NCI-H460 (cell line): Measurements from ENCODE around the gene FBL. TPM values are rescaled to one million over a fixed set of nuclear protein-coding genes. Genes with fewer than 3 reads are reported as not detected.

Experiments
- DNase-seq: peaks from one replicate; pipeline ENCODE4 v3.0.0-alpha.2; 2016; ENCODE audit warnings: low read depth; ENCODE audit errors: extremely low read depth
- total RNA-seq: library from RNA; depleted of rRNA; stranded (reverse); fragments of >200 nt; shearing (Covaris generic); gene quantifications from 2 replicates; pipeline ENCODE4 v1.2.3, GENCODE V29; 2014

The FBL gene
- total RNA-seq, 1 experiment from 2014 or later = 138 TPM

DNA sequence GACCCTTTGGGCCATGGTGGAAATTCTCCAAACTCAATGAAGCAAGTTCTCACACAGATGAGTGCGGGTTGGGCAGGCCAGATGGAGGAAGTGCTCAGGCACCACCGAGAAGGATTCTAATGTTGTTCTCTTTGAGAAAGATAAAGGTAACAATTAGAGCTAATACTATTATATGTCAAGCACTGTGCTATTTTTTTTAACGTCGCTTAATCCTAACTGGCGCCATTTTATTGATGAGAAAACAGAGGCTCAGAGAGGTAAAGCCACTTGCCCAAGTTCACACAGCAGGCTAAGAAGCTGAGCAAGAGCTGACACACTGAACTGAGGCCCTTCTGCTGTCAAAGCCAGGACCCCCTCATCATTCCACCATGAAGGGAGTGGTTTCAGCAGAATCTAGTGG lies 1.0 kb downstream of the FBL start:
- no peak for DNase-seq

DNA sequence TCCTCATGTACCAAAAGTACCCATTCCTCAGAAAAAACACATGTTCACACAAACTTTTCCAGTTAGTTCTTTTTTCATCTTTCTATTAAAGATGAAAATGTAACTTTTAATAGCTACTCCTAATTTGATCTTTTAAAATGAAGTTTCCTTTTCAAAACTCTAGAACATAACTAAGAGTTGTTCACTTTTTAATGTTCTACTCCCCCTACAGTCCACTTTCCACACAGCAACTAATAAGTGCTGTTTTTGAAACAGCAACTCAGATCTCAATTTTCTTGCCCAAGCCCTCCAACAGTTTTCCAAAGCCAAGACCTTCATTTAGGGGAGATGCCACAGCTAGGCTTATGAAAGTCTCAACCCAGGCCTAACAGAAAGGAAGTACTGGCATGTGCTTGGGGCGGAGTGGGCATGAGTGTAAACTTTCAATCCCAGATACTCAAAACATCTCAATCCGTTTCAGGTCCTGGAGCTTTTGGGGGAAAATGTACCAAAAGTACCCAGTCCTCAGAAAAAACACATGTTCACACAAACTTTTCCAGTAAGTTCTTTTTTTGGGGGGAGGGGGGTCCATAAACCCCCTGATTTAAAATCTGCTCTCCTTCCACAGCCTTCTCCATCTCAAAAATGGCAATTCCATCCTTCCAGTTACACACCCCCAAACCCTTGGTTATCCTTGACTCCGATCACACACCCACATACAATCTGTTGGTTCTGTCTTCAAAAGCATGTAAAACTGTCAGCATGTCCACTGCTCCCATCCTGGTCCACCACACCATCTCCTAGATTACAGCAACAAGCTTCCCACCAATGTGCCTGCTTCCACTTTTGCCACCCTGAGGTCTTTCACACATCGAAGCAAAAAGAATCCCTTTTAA lies 2.0 kb downstream of the FBL start:
- DNase-seq = peak; percentile 35

DNA sequence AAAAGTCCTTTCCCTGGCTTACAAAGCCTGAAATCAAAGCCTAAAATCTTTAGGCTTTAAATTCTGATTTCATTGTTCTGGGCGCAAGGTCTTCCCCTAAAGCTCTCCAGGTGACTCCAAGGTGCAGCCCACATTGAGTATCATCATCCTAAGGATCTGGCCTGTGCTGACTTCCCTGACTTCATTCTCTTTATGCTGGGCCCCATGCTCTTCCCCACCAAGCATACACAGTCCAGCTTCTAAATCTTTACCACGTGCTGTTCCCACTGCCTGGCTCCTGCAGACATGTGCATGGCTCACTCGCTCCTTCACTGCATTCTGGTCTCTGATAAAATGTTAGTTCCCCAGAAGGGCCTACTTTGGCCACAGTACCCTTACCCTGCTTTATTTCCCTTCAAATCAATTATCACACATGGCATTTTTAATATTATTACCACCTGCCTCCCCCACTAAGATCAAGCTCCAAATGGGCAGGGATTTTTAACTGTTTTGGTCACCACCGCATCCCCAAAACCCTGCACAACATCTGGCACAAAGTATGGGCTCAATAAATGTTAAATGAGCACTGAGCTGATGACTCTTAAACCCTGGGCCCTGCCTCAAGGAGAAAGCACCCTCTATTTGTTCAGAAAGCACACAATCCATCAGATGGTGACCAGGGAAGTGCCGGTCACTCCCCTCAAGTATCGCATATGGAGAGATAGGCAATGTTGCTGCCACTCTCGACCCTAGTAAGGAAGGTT lies 3.3 kb downstream of the FBL start:
- no peak for DNase-seq

DNA sequence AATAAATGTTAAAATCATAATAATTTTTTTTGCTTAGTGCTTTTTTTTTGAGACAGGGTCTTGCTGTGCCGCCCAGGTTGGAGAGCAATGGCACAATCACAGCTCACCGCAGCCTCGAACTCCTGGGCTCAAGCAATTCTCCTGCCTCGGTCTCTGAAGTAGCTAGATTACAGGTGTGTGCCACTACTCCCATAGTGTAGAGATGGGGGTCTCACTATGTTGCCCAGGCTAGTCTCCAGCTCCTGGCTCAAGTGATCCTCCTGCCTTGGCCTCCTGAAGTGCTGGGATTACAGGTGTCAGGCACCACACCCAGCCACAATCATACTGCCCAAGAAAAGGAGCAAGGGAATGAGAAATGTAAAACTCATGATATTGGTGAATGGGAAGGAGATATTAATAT lies 5.1 kb downstream of the FBL start:
- no peak for DNase-seq

DNA sequence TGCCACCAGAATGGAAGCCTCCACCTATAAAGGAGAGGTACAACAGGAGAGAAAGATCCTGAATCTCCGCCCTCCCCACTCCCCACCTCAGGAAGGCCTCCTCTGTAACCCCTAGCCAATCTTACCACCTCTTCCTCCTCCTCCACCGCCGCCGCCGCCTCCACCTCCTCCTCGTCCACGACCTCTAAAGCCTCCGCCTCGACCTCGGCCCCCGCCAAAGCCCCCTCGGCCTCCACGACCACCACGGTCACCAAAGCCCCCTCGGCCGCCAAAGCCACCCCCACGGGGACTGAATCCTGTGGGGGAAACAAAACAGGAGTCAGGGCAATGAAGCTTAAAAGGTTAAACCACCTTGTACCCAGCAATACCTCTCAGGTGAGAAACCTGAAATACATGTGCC lies 5.7 kb downstream of the FBL start:
- DNase-seq = no peak

DNA sequence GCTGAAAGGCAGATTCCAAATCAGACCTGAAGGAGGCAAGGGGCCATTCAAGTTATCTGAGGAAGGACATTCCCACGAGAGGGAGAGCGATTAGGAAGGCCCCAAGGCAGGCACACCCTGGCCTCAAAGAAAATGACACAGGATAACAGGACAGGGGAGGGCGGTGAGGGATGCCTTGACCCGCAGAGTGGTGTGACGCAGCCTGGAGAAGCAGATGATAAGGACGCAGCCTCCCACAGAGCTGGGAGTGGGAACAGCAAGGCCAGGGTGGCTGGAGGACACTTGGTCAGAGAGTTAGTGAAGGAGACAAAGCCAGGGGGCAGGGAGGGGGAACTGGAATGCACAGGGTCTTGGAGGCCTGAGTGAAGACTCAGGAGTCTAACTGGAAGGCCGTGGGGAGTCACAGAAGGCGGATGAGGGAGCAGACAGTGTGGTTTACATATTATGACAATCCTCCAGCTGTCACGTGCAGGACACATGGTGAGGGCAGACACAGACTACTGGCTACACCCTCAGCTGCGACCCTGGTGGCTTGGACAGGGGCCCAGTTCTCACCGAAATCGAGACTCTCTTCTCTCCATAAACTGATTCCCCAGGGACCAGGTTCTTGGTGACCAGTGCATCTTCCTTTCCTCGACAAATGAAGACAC lies 6.4 kb downstream of the FBL start:
- no peak for DNase-seq

DNA sequence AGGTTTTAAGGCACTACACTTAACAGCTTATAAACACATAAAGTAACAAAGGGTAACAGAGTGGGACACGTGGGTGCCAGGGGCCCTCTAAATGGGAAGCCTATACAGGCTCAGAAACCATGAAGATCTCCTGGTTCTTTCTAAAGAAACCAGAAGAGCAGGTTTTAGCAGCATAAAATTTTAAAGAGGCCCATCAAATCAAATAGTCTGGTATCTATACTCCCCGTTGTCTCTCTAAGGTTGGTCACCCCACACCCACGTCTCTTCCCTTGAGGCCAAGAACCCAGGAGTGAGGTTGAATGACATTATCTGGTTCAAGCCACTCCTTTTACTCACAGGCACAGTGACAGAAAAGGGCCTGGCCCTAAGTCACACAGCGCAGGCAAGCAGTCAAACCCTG lies 7.6 kb downstream of the FBL start:
- no peak for DNase-seq

DNA sequence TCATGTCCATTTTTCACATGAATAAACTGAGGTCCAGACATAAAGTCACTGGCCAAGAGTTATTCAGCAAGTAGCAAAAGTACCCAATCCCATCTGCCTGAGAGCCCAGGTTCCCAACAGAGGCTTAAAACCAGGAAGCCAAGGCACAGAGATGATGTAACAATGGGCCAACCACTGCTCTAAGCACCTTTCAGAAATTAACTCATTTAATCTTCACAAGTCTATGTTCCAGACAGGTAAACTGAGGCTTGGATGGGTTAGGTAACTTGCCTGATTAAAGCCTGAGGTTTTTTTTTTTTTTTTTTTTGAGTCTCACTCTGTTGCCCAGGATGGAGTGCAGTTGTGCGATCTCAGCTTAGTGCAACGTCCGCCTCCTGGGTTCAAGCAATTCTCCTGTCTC lies 8.2 kb downstream of the FBL start:
- DNase-seq = no peak

DNA sequence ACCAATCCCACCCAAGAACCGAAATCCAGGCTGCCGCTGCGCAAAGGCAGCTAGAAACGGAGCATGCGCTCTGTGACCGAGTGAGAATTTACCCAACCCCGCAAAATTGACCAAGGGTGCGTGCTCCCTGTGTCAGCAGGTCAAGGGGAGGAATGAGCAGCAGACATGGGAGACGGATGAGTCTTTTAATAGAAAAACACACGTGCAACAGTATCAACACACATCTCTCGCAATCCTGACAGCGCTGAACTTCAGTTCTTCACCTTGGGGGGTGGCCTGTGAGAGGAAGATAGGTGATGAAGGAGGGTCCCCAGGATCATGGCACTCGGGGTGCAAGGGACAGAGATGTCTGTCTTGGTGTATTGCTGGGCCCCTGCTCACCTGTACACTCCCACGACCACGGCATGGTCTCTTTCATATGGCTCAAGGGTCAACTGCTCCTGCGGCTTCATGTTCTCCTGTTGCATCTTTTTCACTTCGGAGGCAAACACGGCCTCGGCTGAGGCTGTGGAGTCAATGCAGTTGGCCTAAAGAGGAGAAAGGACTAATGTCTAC lies 11.8 kb downstream of the FBL start:
- no peak for DNase-seq

DNA sequence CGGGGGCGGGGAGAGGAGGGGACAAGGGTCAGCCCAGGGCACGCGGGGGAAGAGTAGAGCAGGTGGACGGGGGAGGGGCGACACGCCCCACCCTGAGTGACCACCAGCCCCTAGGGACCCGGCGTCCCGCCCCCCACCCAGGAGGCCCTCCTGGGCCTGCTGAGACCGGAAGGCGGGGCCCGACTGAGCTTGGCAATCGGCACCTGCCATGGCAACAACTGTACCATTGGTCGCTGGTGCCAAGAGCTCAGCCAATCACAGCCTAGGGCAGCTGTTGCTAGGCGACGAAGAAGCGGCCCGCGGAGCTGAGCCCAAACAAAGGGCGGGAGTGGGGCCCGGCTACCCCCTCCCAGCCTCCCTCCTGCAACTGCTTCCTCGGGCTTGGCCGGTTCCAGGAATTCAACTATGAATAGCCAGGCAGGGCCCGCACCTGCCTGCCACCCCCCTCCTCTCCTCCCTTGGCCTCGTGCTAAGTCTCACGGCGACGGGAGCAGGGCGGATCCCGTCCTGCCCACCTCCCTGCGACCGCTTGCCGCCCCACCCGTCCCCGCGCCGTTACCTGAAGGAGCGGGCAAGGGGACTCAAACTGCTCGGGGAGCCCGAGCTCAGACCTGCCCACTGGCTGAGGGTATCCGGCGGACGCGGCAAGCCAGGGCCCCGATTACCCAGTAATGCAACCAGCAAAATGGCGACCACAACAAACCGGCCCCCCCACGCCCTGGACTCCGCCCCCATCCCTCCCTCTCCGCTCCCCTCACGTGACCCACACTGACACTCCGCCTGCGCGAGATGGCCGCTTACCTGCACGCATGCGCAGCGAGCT lies 12.5 kb downstream of the FBL start, which contains the start of gene DYRK1B:
TSS of gene DYRK1B (minus strand) at position 699 of the 823 bp plus-strand sequence. CDS start 2,295 bp downstream, outside the sequence.
- no peak for DNase-seq

DNA sequence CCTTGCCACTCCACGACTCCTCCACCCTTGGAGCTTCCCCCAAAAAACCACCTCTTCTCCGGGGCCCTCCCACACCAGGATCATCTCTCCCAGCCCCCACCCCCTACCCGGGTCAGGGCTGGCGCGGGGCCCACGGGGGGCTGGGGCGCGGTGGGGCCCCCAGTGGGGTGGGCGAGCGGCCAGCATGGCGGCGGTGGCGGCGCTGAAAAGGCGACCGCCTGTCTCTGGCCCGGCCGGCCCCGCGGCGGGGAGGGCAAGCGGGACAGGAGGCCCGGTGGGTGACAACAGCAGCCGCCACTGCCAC lies 13.1 kb downstream of the FBL start:
- no peak for DNase-seq

DNA sequence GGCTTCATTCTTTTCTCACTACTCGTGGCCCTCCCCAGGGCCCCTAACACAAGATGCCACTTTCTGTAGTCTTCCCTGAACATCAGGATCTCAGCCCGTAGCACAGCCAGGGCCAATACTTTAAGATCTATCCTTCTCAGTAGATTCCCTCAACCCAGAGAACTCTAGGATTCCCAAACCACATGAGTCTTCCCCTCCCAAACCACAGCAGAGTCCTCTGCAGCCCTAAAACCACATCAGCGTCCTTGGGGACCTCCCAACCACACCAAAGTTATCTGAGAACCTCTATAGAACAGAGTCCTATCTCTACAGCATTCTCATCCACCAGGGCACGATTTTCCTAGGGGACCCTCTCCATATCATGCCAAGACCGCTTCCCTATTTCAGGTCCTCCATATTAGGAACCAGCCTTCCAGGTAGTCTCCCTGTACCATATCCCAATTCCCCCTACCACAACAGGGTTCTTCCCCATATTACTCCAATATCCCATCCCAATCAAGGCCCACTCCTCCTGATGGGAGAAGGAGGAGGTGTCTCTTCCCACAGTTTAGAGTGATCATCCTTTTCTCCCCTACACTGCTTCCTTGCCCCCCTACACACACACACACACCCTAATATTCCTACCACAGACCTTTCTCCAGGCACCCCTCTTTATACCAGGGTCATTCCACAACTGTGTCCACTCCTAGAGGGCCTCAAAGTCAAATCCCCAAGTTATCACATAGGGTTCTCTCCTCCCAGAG lies 13.7 kb downstream of the FBL start:
- no peak for DNase-seq

DNA sequence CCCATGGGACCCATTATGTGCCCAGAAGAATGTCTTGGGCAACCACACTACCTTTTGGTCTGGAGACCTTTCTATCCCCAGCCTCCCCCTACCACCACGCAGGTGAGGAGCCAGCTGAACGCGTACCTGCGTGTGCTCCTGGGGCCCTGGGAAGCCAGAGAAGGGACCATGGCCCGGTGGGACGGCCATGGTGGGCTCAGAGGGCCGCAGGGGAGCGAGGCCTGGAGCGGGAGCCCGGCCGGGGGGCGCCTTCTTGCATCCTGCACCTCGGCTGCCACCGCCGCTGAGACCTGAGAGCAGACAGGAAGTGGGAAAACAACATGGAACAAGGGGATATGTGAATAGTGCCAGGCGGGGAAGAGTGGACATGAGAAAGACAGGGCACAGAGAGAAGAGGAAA lies 14.5 kb downstream of the FBL start:
- no peak for DNase-seq

DNA sequence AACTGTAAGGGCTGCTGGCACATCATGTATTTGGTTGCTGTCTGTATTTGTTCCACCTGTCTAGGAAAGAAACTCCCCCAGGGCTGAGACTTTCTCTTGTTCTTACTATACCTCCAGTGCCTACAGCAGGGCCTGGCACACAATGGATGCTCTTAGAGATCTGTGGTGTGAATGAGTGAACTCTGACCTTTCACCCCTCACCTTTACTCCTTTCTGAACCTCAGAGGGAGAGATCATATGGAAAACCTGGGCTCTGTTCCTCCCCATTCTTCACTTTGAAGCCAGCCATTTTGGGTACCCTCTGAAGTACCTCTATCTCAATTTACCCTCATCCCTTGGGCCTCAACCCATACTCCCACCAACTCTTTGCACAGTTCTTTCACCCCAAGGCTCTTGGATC lies 15.3 kb downstream of the FBL start:
- no peak for DNase-seq

DNA sequence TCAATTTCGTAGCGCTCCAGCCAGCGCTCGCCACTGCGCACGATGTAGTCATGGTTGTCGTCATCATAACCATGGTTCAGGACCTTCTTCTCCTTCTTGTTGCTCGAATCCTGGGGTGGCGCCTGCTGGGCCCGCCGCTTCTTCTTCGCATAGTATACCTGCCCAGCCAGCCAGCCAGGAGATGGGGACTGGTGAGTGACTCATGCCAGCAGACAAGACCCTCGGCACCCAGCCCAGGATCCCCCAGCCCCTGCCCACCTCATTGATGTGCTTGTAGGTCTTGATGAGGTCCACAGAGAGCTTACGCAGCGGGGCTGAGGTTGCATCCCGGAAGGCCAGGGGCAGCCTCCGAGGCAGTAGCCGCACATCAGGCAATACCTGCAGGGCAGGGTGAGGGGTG lies 15.8 kb downstream of the FBL start:
- no peak for DNase-seq

DNA sequence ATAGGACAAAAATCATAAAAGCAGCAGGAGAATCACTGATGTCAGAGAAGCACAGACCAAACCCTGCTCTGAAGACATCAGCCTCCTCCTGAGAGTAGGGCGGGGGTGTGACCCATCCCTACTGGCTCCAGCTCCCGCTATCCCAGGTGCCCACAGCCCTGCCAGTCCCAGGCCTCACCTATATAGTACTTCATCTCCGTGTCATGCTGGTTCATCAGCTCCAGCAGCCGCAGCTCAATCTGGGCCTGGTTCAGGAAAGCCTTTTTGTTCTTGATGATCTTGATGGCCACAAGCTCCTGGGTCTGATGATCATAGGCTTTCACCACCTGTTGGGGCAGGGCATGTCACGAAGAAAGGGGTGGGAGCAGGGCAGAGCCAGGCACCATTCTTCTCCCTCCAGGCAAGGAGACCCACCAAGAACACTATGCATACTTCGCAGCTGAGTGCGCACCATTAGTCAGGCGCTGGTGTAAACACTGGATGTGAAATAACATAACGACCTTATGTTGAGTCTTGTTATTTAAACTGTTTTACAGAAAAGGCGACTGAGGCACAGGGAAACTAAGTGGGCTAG lies 16.4 kb downstream of the FBL start:
- no peak for DNase-seq

DNA sequence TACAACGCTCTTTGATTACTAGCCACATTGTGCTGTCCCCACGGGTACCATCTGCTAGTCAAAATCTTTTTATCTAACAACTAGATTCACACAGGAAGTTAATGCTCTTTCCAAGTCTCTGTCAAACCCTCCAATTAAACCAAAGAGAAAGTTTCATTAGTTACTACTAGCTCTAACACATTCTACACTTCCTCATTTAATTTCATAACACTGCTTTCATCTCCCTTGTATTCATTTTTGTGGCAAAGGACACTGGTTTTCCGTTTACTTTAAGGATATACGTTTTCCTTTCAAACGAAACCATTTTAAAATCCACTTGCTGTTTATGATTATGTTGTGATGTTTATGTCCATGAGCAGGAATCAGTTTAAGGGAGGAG lies 17.5 kb downstream of the FBL start:
- no peak for DNase-seq

DNA sequence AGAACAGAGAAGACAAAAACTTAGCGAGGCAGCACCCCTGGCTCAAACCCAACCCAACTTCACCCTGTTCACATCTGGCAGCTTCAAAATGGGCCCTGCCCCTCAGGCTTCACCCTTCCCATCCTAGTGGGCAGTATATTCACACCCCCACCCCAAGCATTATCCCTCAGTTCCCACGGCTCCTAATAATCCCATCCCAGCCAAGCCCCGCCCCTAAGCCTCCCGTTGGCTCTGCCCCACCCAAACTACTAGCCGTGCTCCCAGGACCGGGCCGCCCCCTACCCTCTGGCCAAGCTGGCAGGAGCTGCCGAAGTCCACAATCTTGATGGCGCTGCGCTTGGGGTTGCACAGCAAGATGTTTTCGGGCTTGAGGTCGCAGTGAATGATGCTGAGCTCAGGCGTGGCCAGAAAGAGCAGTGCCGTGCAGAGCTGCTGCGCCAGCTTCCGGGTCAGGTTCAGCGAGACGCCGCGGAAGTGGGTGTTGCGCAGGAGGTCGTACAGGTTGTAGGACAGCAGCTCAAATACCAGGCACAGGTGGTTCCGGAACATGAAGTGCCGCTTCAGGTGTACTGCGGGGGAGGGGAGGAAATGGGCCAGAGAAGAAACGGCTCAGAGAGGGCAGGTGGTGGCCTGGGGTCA lies 18.0 kb downstream of the FBL start:
- no peak for DNase-seq

DNA sequence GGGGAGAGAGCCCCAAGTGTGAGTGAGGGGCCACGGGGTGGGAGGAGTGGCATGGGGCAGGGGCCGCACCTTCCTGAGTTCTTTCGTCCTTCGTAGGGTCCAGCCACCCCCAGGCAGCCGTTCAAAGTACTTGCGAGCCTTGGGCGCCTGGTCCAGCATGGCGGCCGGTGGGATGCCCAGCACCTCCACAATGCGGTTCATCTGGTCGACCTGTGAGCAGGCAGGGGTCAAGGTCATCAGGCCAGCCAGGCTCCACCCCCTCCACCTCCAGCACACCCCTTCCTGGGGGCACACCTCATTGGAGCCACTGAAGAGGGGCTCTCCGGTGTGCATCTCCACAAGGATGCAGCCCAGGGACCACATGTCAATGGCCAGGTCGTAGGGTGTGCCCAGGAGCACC lies 19.0 kb downstream of the FBL start:
- no peak for DNase-seq
